Measurements from ENCODE around the gene FAM124B.

FAM124B gene

DNA sequence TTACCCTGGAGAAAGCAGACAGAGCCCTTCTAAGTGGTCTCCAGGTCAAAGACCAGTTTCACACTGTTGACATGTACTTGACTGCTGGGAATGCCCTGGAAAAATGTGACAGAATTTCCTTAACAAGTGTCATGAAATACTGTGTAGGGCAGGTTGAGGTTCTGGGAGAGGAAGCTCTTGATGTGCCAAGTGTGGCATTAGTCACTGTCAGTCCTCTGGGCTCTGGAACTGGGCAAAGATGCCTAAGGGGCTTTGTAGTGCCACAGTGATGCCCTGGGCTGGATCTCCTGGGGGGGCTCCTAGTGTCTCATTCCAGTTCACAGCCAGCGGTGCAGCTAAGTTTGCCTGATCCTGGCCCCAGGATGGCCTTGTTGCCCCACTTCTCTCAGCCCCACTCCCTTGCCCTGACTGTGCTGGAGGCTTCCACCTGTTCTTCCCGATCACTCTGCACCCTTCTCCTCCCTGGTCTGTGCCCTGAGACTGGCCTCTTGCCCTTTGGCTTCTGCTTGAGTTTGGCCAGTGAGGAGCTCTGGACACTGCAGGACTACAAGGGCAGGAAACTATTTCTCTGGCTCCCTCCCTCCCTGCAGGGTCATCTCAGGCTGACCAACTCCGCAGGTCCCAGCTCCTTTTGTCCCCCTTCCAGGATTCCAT lies 27.0 kb upstream of the FAM124B start:
- TF ChIP-seq CTCF (IDR thresholded peaks at IDR 0.05; ENCODE audit: extremely low read depth, insufficient read depth, missing control alignments), result no peak
- in situ Hi-C loops (cut with MboI; ENCODE audit: low pct_unique_long_range_greater_than_20kb, low sequenced_read_pairs, unreplicated experiment), result no loop called here
- no peak for DNase-seq (ENCODE audit: low spot score)

- no peak for TF ChIP-seq CTCF (IDR thresholded peaks at IDR 0.05; ENCODE audit: extremely low read depth, insufficient read depth, missing control alignments)
- no peak for DNase-seq (ENCODE audit: low spot score)
- in situ Hi-C loops (cut with MboI; ENCODE audit: low pct_unique_long_range_greater_than_20kb, low sequenced_read_pairs, unreplicated experiment), result no loop called here
Measured at GRCh38 chr2:224427471-224427870, 25.6 kb upstream of the FAM124B start.

GRCh38 chr2:224426656-224427055 lies 24.7 kb upstream of the FAM124B start:
- no peak for DNase-seq (ENCODE audit: low spot score)
- in situ Hi-C loops (cut with MboI; ENCODE audit: low pct_unique_long_range_greater_than_20kb, low sequenced_read_pairs, unreplicated experiment), result no loop called here
- TF ChIP-seq CTCF (IDR thresholded peaks at IDR 0.05; ENCODE audit: extremely low read depth, insufficient read depth, missing control alignments), result no peak

DNA sequence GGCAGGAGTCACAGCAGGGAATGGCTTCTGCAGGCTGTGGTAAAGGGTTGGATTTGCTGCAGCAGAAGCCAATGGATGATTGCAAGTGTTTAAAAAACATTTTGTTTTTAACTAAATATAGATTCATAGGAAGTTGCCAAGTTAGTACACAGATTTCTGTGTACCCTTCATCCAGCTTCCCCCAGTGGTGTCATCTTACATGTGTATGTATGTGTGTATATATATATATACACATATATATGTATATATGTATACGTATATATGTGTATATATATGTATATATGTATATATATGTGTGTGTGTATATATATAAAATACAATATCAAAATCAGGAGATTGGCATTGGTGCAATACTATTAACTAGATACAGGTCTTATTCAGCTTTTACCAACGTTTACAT lies 19.2 kb upstream of the FAM124B start:
- TF ChIP-seq CTCF (IDR thresholded peaks at IDR 0.05; ENCODE audit: extremely low read depth, insufficient read depth, missing control alignments), result no peak
- in situ Hi-C loops (cut with MboI; ENCODE audit: low pct_unique_long_range_greater_than_20kb, low sequenced_read_pairs, unreplicated experiment), result no loop called here
- no peak for DNase-seq (ENCODE audit: low spot score)

DNA sequence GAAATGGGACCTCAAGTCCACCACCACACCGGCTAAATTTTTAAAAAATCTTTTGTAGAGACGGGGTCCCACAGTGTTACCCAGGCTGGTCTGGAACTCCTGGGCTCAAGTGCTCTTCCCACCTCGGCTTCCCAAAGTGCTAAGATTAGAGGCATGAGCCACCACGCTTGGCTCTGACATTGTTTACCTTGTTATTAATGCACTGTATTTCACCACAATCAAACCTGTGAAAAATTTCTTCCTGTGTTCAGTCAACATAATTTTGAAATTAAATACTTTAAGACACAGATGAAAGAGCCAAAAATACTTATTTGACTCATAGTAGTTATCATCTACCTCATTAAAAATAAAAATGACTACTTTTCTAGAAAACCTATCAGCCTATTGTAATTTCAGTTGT lies 16.0 kb upstream of the FAM124B start:
- in situ Hi-C loops (cut with MboI; ENCODE audit: low pct_unique_long_range_greater_than_20kb, low sequenced_read_pairs, unreplicated experiment), result no loop called here
- no peak for DNase-seq (ENCODE audit: low spot score)
- no peak for TF ChIP-seq CTCF (IDR thresholded peaks at IDR 0.05; ENCODE audit: extremely low read depth, insufficient read depth, missing control alignments)

DNA sequence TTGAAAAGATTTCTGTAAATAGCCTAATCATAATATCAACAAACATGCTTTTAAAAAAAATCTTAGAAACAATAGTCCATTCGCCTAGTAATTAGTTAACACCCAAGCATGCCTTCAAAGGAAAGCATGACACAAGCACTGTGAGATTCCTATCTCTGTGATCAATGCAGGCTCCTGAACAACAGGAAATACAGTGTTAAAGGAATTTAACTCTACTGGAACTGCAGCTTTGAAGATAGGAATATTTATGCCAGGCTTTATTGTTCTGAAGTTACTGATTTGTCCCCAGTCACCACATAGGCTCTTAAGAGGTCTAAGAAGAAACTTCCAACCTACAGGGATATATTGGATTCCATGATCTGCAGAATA lies 15.4 kb upstream of the FAM124B start:
- TF ChIP-seq CTCF (IDR thresholded peaks at IDR 0.05; ENCODE audit: extremely low read depth, insufficient read depth, missing control alignments), result no peak
- no peak for DNase-seq (ENCODE audit: low spot score)
- in situ Hi-C loops (cut with MboI; ENCODE audit: low pct_unique_long_range_greater_than_20kb, low sequenced_read_pairs, unreplicated experiment), result no loop called here
